Adrenal gland (tissue), 5 donors: ENCODE data around the gene UBE2G1.
A peak's percentile ranks its signal among the peaks of the same experiment; 100 is the strongest.

ENCODE experiments used
- POLR2A ChIP-seq, 2 donors: fragments of 450-650 bp; IDR thresholded peaks; one replicate each; pipeline ENCODE4 v1.6.1; 2017; ENCODE audit warnings: antibody characterized with exemption in 2 of 2, mild to moderate bottlenecking in 2 of 2, moderate library complexity in 1 of 2
- TF ChIP-seq, protein P1 (sequence below), 6 experiments: fragments of 450-650 bp in 4 of 6; fragments of 200-600 bp in 2 of 6; sonication (generic) in 1 of 6; IDR thresholded peaks; 1 replicate in 5 of 6; 2 replicates in 1 of 6; pipeline versions ENCODE4 v1.5.1 to v1.8.0; 2016 to 2021; ENCODE audit warnings: antibody characterized with exemption in 6 of 6, mild to moderate bottlenecking in 2 of 6, moderate library complexity in 1 of 6
- donor health status: DM: no; HTN: no; CAD: no.

DNA sequence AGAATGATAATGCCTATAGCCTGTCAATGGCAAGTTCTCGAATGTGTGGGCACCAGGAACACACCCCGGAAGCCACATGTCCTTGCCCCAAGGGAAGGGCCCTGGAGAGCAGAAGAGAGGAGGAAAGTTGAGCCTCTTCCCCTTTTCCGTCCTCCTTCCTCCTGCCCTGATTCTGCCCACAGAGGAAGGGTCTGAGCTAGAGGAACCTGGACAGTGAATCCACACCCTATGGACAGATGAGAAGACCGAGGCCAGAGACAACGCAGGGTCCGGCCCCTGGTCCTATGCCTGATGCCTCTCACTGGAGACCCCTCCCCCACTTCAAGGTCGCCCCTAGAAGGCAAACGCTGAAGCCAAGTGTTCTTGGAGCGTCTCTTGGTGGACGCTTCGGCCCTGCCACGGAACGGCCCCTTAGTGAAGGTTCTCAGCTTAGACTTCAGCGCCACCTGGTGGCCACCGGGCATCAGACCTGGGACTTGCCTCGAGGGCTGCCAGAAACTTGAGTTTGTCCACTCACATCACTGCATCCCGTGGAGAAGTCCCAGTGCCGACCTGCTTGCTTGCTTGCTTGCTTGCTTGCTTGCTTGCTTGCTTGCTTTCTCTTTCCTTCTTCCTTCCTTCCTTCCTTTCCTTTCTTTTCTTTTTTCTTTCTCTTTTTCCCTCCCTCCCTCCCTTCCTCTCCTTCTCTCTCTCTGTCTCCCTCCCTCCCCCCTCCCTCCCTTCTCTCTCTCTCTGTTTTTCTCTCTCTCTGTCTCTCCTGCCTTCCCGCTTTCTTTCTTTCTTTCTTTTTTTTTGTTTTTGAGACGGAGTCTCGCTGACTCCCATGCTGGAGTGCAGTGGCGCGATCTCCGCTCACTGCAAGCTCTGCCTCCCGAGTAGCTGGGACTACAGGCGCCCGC is 46.7 kb upstream of the UBE2G1 start:
- TF ChIP-seq, protein P1, sequence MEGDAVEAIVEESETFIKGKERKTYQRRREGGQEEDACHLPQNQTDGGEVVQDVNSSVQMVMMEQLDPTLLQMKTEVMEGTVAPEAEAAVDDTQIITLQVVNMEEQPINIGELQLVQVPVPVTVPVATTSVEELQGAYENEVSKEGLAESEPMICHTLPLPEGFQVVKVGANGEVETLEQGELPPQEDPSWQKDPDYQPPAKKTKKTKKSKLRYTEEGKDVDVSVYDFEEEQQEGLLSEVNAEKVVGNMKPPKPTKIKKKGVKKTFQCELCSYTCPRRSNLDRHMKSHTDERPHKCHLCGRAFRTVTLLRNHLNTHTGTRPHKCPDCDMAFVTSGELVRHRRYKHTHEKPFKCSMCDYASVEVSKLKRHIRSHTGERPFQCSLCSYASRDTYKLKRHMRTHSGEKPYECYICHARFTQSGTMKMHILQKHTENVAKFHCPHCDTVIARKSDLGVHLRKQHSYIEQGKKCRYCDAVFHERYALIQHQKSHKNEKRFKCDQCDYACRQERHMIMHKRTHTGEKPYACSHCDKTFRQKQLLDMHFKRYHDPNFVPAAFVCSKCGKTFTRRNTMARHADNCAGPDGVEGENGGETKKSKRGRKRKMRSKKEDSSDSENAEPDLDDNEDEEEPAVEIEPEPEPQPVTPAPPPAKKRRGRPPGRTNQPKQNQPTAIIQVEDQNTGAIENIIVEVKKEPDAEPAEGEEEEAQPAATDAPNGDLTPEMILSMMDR (IDR thresholded peaks at IDR 0.05): peak; percentile 87 to 98 (median 93)
- TF ChIP-seq POLR2A (IDR thresholded peaks at IDR 0.05): no peak
